ENCODE results near the gene PRELID3B. TPM values are rescaled to one million over a fixed set of nuclear protein-coding genes. Genes with fewer than 3 reads are reported as not detected.

PRELID3B gene
- total RNA-seq, 2 experiments from 2014 or later: 57.3 to 65.7 TPM

DNA sequence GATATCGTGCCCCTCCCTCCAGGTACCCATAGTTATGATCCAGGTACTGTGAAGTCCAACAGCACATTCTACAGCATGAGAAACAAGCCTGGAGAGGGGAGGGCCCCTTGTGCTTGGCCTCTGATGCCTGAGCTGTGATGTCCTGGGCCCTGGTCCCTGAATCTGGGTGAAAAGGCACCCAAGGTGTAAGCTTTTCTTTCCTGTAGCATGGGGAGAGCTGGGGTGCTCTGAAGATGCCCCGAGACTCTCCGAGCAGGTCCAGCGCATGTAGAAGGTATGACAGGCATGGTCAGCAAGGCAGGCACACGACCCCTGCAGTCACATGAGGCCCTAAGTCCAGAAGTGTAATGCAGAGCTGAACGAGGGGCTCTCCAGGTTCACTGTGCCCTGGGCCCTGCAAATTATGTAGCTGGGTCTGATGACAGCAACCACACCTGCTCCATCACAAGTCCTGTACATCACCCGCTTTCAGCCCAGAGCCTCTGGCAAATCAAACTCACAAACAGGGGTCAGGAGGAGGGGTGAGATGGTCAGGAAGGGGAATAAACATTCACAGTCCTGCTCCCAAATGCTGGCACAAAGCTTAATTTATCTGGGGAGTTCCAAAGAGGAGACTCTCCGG is 33.8 kb downstream of the PRELID3B start:
- H3K4me3 Mint-ChIP-seq: no peak overlapping the region
- H3K9me3 Mint-ChIP-seq: no peaks in the 10 kb centered on the region
- peaks cover 52% of the 10 kb centered on the region for H3K4me1 Mint-ChIP-seq
- POLR2A ChIA-PET: interaction anchor here (0.8 to 1.7 kb wide), 4 partner anchors 14 to 114 kb away, joined by 3 to 11 read pairs (median 4); partner anchors contain the start of gene ATP5F1E
- no peak overlapping the region for H3K27ac Mint-ChIP-seq
- no peaks in the 10 kb centered on the region for H3K27me3 Mint-ChIP-seq
- H3K36me3 Mint-ChIP-seq: peaks cover 4% of the 10 kb centered on the region
- no peak for DNase-seq
- no peak for ATAC-seq (ENCODE audit: low read depth)

DNA sequence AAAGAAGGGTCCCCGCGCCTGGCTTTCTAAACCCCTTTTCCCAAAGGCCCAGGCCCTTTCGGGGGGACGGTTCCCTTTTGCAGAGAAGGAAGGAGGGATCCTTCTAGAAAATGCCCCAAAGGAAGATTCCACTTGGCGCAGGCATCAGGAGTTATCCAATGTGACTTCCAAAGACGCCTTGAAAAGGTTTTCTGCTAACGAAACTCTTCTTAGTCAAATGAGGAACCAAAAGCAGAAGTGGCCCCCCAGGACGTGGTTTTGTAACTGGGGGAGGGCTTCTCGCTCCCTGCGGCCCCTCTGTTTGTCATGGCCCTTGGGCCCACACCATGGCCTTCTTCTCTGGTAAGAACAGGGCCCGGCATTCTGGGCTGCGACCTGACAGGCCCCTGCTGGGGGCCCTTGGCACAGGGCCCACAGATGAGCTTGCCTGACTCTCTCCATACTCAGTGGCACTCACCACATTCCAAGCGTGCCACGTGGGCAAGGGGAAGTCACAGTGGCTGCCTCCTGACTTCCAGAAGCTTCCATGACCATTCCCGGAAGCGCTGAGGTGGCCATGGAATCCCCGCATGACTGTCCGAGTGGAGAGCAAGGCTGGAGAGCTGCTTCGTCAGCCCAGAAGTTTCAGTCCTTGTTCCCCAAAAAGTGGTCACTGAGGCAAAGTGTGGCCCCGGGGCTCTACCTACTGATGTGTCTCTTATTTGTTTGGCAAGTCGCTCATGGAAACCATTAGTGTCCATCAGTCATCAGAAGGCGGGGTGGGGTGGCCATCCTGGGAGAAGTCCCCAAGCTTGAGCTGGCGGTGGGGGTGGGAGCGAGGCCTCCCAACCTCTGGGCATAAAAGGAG is 34.7 kb downstream of the PRELID3B start:
- ATAC-seq (ENCODE audit: low read depth) (no peak), DNase-seq (no peak)
- H3K36me3 Mint-ChIP-seq: peaks cover 6% of the 10 kb centered on the region
- H3K9me3 Mint-ChIP-seq: no peaks in the 10 kb centered on the region
- H3K4me1 Mint-ChIP-seq: peaks cover 50% of the 10 kb centered on the region
- H3K27me3 Mint-ChIP-seq: no peaks in the 10 kb centered on the region
- H3K4me3 Mint-ChIP-seq: peak overlapping the region; percentile 79
- peak overlapping the region; percentile 85 for H3K27ac Mint-ChIP-seq
- POLR2A ChIA-PET: interaction anchor here (0.8 to 1.7 kb wide), 3 partner anchors 24 to 113 kb away, joined by 3 to 11 read pairs (median 3); partner anchors contain the start of gene ATP5F1E

DNA sequence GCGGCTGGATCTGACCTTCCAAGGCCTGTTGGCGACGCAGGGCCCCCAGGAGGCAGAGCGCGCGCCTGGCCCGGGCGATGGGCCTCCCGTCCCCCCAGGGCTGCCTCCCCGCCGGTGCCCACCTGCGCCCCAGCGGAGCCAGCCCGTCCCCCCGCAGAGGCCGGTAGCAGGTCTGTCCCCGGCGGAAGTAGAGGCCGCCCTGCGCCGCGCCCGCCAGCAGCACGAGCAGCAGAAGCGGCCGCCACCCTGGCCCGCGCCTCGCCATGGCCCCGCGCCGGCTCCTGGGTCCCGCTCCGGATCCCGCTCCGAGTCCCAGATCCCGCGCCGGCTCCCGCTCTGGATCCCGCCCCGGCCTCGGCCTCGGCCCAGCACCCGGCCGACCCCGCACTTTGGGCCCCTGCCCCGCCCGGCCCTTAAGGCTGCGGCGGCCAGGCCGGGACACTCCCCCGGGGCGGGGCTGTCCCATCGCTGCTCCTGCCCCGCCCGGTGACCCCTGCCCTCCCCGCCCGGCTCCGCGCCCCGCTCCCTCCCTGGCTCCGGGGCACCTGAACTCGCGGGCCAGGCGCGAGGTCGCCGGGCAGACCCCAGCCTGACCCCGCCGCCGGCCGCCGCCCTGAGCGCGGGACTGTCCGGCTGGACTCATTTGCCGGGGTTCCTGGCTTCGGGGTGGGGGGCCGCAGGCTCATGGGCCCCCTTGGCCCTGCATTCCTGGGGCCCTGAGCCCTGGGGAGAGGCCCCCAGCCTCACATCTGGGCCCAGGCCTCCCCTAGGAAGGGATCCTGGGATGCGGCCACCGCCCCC is 35.5 kb downstream of the PRELID3B start, which contains the start of gene CTSZ:
Gene CTSZ, minus strand, starts transcription at position 391 of the 801 bp plus-strand sequence. Its CDS starts 126 bp downstream, at position 265.
- DNase-seq (peak; percentile 73), ATAC-seq (ENCODE audit: low read depth) (peak; percentile 57)
- no peaks in the 10 kb centered on the region for H3K9me3 Mint-ChIP-seq
- H3K4me1 Mint-ChIP-seq: peaks cover 48% of the 10 kb centered on the region
- peak within 1 kb of the TSS; percentile 89 for H3K4me3 Mint-ChIP-seq
- H3K36me3 Mint-ChIP-seq: peaks cover 6% of the 10 kb centered on the region
- H3K27ac Mint-ChIP-seq: peak within 1 kb of the TSS; percentile 85
- POLR2A ChIA-PET: interaction anchor here (1.4 to 2.5 kb wide), 3 partner anchors 25 to 118 kb away, joined by 4 to 14 read pairs (median 11); partner anchors contain the start of gene ATP5F1E
- no peaks in the 10 kb centered on the region for H3K27me3 Mint-ChIP-seq

DNA sequence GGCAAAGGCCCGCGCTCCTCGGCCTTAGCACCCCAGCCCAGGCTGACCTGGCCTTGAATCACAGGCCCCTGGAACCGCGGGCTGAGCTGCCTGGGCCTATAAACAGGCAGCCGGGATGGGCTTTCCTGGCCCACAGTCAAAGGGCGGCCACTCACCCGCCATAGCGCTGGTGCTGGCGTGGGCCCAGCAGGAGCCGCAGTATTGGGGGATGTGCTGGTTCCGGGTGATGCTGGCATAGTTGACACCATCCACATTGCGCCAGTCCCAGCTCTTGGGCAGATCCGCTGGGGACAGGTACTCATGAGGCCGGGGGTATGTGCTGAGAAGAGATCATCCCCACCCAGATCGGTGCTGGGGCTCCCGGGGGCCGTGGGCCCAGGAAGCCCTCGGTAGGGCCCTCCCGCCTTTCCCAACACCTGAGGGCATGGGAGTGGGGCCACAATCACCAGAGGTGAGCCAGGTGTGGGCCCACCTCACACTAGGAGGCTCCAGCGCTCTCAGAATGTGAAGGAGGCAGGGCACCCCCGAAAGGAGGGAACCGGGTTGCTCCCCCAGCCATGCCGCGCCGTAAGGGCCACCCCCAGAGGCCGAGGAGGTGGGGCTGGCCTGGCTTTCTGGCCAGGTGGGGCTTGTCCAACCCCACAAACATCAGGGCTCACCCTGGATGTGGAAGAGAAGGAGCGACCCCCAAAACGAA is 36.3 kb downstream of the PRELID3B start:
- H3K4me1 Mint-ChIP-seq: peaks cover 41% of the 10 kb centered on the region
- POLR2A ChIA-PET: interaction anchor here (1.4 to 2.5 kb wide), 2 partner anchors 26 to 117 kb away, joined by 4 to 14 read pairs; partner anchors contain the start of gene ATP5F1E
- peak; percentile 16 for ATAC-seq (ENCODE audit: low read depth)

DNA sequence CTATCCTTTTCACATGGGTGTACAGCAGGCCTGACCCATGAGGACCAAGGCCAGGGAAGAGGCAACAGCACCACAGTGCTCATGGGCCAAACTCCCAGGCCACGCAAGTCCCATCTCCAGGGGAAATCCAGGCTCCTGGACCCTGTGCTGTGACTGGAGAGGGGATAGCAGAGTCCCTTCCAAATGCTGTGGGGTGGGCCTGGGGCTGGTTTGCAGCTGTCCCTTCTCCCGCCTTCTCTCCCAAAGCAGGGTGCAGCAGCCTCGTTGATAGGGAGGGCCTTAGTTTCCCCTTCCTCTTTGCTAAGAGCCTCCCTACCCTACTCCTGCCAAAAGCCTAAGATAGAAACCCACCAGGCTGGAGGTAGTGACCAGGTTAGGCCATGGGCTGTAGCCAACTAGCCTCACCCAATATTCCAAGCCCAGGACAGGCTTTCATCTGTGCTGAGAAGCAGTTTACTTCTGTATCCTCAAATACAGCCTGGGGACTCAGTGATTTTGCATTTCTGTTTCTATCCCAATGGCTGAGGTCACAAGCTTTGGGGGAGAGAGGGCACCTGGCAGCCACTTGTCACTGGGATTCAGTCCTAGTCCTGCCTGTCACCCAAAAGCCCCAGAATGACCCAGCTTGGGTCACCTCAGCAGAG is 36.9 kb downstream of the PRELID3B start:
- Mint-ChIP-seq H3K27ac (peak overlapping the region; percentile 95), H3K36me3 (peaks cover 6% of the 10 kb centered on the region), H3K4me1 (peaks cover 34% of the 10 kb centered on the region), H3K27me3 (no peaks in the 10 kb centered on the region), H3K9me3 (no peaks in the 10 kb centered on the region), H3K4me3 (peak overlapping the region; percentile 89)
- no peak for DNase-seq
- POLR2A ChIA-PET: interaction anchor here (0.8 to 2.5 kb wide), 5 partner anchors 18 to 117 kb away, joined by 3 to 14 read pairs (median 4); partner anchors contain the start of gene ATP5F1E
- ATAC-seq (ENCODE audit: low read depth): no peak

More for the DNA sequence above, 36.3 kb downstream of the PRELID3B start:
- H3K27ac Mint-ChIP-seq: peak overlapping the region; percentile 68
- H3K27me3 Mint-ChIP-seq: no peaks in the 10 kb centered on the region
- no peaks in the 10 kb centered on the region for H3K9me3 Mint-ChIP-seq
- peaks cover 6% of the 10 kb centered on the region for H3K36me3 Mint-ChIP-seq
- DNase-seq: no peak
- H3K4me3 Mint-ChIP-seq: peak overlapping the region; percentile 89

DNA sequence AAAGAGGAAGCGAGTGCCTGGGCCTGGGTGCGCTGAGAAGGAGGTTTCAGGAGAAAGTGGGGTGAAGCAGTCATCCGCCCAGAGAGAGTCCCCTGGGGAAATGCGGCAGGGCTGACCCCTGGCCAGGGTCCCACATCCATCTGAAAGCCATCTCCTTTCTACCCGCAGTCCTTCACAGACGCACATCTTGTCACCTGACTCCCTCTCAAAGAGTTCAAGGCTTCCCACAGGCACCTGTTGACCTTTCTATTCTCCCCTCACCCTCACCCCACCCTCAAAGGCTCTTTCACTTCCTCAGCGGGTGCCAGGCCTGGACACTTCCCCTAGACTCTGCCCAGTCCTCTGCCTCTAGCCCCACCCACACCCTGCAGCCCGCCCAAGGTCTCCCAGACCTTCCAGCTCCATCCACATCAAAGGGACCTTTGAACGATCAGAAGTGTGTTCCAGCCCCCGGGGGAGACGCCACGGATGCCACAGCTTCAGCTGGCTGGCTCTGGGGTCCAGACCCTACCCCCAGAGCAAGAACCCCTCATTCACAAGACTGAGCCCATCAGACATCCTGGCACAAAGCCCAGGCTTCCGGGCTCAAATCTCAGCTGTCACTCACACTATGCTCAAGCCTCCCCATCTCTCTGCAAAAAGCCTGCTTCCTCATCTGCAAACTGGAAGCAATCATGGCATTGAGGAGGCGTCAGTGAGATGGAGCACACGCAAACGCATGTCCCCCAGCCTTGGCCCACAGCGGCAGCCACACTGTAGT is 37.6 kb downstream of the PRELID3B start:
- Mint-ChIP-seq H3K4me1 (peaks cover 29% of the 10 kb centered on the region), H3K9me3 (no peaks in the 10 kb centered on the region), H3K27ac (peak overlapping the region; percentile 95), H3K36me3 (peaks cover 6% of the 10 kb centered on the region), H3K27me3 (no peaks in the 10 kb centered on the region), H3K4me3 (peak overlapping the region; percentile 89)
- ATAC-seq (ENCODE audit: low read depth) (peak; percentile 66), DNase-seq (peak; percentile 56)
- POLR2A ChIA-PET: interaction anchor here (0.8 to 2.5 kb wide), 4 partner anchors 18 to 114 kb away, joined by 3 to 14 read pairs (median 4); partner anchors contain the start of gene ATP5F1E

DNA sequence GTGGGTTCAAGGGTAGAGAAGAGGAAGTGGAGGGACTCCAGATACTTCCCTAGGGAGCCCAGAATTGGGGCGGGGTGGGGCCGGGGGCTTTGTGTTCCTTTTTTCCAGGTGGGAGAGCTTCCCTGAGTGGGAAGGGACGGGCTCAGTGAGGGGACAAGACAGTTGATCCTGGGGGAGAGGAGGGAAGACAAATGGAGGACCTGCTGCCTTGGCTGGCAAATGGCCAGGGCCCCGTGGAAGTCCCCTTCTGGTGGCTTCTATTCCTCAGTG is 38.2 kb downstream of the PRELID3B start:
- POLR2A ChIA-PET: interaction anchor here (1.1 to 2.5 kb wide), 3 partner anchors 23 to 113 kb away, joined by 3 to 14 read pairs (median 6); partner anchors contain the start of gene ATP5F1E
- Mint-ChIP-seq H3K9me3 (no peaks in the 10 kb centered on the region), H3K36me3 (peaks cover 6% of the 10 kb centered on the region), H3K4me1 (peaks cover 29% of the 10 kb centered on the region), H3K27ac (peak overlapping the region; percentile 95), H3K27me3 (no peaks in the 10 kb centered on the region), H3K4me3 (peak overlapping the region; percentile 89)
- DNase-seq (no peak), ATAC-seq (ENCODE audit: low read depth) (no peak)

DNA sequence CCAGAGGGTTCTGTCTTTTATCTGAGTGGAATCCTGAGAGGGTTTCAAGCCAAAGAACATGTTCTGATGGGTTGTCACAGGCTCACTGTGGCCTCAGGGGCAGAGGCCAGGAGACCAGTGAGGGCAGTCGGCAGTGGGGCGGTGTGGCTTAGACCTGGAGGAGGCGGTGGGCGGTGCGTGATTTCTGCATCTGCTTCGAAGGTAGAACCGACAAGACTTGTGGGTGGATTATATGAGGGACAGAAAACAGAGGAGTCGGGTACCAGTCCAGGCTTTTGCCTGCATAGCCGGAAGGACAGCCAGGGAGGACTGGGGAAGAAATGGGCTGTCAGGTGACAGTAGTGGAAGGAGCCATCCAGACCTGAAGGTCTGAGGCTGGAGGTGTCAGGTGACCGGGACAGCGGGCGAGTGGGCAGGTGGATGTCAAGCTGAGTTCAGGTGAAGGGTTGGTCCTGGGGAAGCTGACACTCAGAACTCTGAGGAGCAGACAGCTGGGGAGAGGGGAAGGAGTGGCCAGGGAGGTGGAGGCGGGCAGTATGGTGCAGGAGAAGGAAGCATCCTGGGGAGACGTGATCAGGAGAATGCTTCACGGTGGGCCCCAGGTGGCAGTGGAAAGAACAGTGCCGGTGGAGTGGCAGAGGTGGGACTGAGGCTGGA is 38.6 kb downstream of the PRELID3B start:
- DNase-seq: no peak
- Mint-ChIP-seq H3K27ac (peak overlapping the region; percentile 95), H3K4me3 (peak overlapping the region; percentile 89), H3K27me3 (no peaks in the 10 kb centered on the region), H3K36me3 (peaks cover 6% of the 10 kb centered on the region), H3K9me3 (no peaks in the 10 kb centered on the region), H3K4me1 (peaks cover 29% of the 10 kb centered on the region)
- POLR2A ChIA-PET: no interaction called here
- no peak for ATAC-seq (ENCODE audit: low read depth)

DNA sequence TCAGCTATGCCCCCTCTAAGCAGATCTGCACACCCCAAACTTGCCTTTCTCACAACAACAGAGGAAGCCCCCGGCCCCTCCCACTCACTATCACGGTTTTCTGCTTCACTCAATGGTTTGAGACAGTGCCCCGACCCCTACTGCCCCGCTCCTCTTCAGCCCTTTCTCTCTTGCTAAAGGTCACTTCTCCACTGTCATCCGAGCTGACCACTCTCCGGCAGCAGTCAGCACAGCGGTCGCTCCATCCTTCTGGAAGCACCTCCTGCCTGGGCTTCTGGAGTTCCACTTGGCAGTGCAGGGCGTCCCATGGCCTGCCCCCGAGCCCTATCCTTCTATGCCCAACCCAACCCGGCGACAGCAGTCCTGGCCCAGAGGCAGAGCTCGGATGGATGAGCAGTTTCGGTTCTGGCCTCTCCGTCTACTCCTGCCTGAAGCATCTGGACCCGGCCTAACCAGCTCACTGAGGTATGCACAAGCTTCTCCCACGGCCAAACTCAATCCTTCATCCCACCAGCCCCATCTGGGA is 39.6 kb downstream of the PRELID3B start:
- Mint-ChIP-seq H3K36me3 (peaks cover 6% of the 10 kb centered on the region), H3K9me3 (no peaks in the 10 kb centered on the region), H3K27ac (peak overlapping the region; percentile 7), H3K4me3 (peak overlapping the region; percentile 3), H3K27me3 (no peaks in the 10 kb centered on the region), H3K4me1 (peaks cover 29% of the 10 kb centered on the region)
- DNase-seq (no peak), ATAC-seq (ENCODE audit: low read depth) (no peak)
- POLR2A ChIA-PET: interaction anchor here (2.1 kb wide), 1 partner anchor 10 kb away, joined by 4 read pairs; no protein-coding TSS in a partner anchor

DNA sequence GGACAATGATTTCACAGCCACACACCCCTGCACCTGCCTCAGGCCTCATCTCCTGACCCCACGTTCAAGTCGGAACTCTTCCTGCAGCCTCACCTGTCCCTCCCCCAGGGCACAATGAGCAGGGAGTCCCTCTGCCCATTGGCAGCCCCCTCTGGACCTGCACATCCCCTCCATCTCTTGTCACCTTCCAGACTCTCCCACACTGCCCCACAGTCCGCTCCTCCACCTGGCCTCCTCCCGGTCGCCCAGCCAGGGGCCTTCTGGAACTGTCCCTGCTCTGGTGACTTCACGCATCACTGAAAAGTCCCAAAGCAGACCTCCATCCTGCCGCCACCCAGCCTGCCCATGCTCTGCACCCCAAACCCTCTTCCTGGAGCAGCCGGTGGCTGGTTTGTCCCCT is 40.2 kb downstream of the PRELID3B start:
- DNase-seq: no peak
- POLR2A ChIA-PET: interaction anchor here (2.1 kb wide), 1 partner anchor 9 kb away, joined by 4 read pairs; no protein-coding TSS in a partner anchor
- Mint-ChIP-seq H3K4me3 (no peak overlapping the region), H3K27ac (peak overlapping the region; percentile 7), H3K4me1 (peaks cover 29% of the 10 kb centered on the region), H3K27me3 (no peaks in the 10 kb centered on the region), H3K9me3 (no peaks in the 10 kb centered on the region), H3K36me3 (peaks cover 9% of the 10 kb centered on the region)
- ATAC-seq (ENCODE audit: low read depth): no peak

All from activated naive CD8-positive, alpha-beta T cell treated with anti-CD3 and anti-CD28 coated beads, Interleukin-2, amount 10 ng/mL, durations not matched to agents 7 days and 5 days (primary cell).